OCI-LY7 (cell line): ENCODE data around the gene HDAC10.

ENCODE experiments used
- EZH2phosphoT487 ChIP-seq: fragments of 200-600 bp; sonication (generic); IDR thresholded peaks from 2 replicates; pipeline ENCODE4 v1.6.1; 2018; ENCODE audit warnings: low read depth, borderline replicate concordance, mild to moderate bottlenecking, mixed run types, antibody characterized with exemption, low read length, moderate library complexity, mixed read lengths
- TF ChIP-seq, protein P1 (sequence below): fragments of 200-600 bp; sonication (generic); conservative IDR thresholded peaks from 2 replicates; pipeline ENCODE4 v1.5.1; 2014; ENCODE audit warnings: mild to moderate bottlenecking, antibody characterized with exemption, low read length, moderate library complexity, mixed read lengths

DNA sequence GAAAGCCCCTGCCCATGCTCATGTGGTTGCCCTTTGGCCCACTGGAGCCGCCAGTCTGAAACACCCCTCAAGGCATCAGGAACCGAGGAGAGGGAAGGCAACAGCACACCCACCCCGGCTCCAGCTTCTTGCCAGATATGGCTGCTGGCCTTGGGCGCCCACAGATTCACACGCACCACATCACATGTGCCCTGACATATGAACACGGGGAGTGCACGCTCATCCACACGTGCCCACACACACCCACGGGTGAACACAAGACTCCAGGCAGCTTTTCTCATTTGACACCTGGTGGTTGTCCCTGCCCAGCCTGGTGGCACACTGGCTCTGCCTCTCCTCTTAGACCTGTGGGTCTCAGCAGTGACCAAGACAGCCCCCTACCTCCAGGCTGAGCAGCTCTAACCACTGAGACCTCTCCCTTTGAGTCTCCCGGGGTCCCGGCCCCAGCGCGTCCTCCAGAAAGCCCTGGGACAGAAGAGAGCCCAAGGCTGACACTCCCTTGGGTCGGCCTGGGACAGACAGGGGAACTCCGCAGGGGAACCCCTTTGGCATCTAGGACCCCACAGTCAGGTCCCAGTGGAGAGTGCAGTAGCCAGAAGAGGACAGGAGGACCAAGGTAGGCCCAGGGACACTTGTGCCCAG is 13.2 kb upstream of the HDAC10 start:
- TF ChIP-seq, protein P1, sequence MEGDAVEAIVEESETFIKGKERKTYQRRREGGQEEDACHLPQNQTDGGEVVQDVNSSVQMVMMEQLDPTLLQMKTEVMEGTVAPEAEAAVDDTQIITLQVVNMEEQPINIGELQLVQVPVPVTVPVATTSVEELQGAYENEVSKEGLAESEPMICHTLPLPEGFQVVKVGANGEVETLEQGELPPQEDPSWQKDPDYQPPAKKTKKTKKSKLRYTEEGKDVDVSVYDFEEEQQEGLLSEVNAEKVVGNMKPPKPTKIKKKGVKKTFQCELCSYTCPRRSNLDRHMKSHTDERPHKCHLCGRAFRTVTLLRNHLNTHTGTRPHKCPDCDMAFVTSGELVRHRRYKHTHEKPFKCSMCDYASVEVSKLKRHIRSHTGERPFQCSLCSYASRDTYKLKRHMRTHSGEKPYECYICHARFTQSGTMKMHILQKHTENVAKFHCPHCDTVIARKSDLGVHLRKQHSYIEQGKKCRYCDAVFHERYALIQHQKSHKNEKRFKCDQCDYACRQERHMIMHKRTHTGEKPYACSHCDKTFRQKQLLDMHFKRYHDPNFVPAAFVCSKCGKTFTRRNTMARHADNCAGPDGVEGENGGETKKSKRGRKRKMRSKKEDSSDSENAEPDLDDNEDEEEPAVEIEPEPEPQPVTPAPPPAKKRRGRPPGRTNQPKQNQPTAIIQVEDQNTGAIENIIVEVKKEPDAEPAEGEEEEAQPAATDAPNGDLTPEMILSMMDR: no peak
- no peak for TF ChIP-seq EZH2phosphoT487
